Measurements from ENCODE around the gene ADAMTSL1.

Gene ADAMTSL1

GRCh38 chr9:18820566-18821095, 346.7 kb downstream of the ADAMTSL1 start:
- no peak for DNase-seq (ENCODE audit: low read depth)

DNA sequence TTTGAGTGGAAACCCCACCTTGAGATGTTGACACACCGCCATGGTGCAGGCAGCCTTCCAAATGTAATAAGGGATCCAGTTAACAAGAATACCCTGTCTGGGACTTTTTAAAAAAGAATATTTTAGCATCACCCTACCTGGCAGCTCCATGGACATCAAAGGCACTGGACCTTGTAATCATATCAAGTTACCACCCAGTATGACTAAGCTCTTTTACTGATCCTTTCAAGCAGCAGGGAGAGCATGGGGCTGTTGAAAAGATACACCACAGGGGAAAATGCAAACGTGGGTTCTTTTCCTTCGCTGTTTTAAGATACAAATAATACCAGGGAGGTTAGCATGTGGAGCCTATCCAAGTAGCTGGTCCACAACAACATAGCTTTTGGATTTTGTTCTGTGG, 347.8 kb downstream of the ADAMTSL1 start:
- DNase-seq (ENCODE audit: low read depth) = peak; percentile 8

GRCh38 chr9:18822850-18823249, 348.9 kb downstream of the ADAMTSL1 start:
- no peak for DNase-seq (ENCODE audit: low read depth)

DNA sequence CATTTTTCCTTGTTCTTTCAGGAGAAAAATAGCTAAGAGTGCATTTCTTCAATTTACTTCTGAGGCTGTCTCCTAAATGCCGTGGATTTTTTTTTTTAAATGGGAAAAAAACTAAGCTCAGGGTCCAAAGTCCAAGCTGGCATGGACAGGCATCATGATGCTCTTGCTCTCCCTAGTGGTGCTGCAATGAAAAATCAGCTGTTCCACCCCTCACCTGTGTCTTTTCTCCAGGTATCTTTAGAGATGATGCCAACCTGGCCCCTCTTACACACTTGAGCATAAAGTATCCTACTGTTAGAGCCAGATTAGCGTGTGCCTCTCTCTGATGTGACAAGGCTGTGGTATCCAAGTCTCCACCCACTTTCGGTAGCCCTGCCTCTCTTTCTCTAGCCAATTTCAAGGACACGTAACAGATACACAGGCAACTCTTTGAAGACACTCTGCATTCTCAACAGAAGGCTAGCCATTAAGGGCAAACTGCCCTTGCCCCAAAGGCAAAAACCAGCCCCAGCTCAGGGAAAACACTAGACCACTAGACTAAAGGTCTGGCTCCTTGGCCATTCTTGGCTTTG, 350.2 kb downstream of the ADAMTSL1 start:
- DNase-seq (ENCODE audit: low read depth) = peak; percentile 19

DNA sequence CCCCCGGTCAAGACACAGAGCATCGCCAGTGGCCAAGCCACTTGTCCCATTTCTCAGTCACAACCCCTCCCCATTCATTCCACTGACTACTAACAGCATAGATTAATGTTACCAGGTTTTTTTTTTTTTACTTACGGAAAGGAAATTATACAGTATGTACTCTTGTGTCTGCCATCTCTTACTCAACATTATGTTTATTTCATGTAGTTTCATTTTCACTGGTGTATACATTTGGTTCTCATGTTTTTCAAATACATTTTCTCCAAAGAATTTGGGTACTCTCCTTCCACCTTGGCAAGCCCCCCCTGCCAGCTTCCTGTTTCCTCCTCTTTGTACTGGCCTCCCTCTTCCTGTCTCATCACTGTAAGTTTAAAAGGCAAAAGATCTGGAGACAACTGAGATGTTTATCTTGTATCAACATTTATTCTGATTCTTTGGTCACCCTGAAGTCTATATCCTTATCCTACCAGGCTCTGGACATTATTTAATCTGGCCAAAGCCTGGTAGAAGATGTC, 351.8 kb downstream of the ADAMTSL1 start:
- DNase-seq (ENCODE audit: low read depth) = peak; percentile 19

- DNase-seq (ENCODE audit: low read depth) = no peak
Measured at GRCh38 chr9:18826248-18826647, 352.3 kb downstream of the ADAMTSL1 start.

GRCh38 chr9:18829066-18829465, 355.1 kb downstream of the ADAMTSL1 start:
- peak; percentile 6 for DNase-seq (ENCODE audit: low read depth)

DNA sequence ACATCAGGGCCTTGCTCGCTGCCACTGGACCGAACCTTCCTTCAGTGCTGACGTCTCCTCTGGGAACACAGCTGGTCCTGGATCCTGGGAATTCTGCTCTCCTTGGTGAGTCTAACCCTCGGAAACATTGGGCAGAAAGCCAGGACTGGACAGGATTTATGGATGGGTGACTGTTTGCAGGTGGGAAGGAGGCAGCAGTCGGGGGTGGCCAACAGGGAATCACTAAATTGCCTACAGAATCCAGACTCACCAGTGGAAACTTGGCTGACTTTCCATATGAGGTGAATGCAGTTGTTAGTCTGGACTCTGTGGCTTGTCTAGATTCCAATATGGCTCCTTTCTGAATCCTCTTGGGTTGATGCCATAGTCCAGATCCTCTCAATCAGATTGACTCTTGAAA, 355.9 kb downstream of the ADAMTSL1 start:
- peak; percentile 16 for DNase-seq (ENCODE audit: low read depth)

DNA sequence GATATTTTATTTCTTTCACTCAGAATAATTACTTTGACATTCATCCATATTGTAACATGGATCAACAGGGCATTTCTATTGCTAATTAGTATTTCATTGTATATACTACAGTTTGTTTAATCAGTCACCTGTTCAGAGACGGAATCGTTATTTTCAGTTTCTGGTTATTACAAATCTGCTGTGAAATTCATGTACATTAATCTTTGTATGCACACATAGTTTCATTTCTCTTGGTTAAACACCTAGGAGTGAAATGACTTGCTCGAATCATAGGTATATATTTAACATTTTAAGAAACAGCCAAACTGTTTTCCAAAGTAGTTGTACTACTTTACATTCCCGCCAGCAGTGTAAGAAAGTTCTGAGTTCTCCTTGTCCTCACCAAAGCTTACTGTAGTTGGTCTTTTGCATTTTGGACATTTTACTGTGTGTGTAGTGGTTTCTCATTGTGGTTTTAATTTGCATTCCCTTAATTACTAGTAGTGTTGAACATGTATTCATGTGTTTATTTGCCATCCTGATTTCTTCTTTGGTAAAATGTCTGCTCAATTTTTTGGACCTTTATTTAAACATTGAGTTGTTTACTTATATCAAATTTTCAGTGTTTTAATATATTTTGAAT, 360.9 kb downstream of the ADAMTSL1 start:
- no peak for DNase-seq (ENCODE audit: low read depth)

DNA sequence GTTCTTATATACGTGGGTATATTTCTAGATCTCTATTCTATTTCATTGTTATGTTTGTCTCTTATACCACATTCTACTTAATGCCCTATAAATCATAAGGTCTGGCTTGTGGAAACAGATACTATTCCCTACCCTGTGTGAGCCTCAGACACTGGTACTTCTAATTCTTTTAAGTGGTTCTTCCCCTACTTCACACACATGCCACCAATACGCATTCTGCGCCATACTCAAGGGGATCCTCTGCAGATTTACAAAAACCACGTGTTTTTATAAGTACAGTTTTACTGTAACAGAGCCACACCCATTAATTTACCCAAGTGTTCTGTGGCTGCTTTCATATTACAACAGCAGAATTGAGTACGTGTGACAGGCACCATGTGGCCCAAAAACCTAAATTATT, 363.4 kb downstream of the ADAMTSL1 start:
- DNase-seq (ENCODE audit: low read depth) = no peak

DNA sequence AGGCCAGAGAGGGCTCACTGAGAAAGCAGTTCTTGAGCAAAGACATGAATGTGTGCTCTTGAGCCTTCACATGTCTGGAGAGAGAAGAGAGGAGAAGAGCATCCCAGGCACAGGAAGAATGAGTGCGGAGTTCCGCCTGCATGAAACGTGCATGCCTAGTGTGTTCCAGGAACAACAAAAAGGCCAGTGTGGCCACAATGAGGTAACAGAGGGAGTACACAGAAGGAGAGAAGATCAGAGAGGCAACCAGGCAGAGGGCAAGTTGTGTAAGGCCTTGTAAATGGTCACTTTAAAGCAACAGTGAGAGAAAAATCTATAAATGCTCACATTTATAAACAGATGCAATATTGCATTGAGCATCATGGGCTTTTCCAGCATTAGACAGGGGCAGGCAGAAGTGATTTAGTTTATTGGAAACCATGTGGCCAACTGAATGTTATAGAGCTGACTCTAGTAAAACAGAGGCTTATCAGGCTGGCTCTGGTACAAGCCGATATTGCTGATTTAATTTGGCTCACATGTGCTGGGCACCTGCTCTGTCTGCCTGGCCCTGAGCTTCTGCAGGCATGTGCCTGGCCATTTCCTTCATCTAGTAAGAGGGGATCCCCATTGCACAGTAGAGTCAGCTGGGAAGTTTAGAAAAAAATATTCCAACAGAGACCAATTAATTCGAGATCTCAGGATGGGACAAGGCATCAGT, 373.8 kb downstream of the ADAMTSL1 start:
- DNase-seq (ENCODE audit: low read depth) = no peak

GRCh38 chr9:18848657-18849056, 374.7 kb downstream of the ADAMTSL1 start:
- no peak for DNase-seq (ENCODE audit: low read depth)

DNA sequence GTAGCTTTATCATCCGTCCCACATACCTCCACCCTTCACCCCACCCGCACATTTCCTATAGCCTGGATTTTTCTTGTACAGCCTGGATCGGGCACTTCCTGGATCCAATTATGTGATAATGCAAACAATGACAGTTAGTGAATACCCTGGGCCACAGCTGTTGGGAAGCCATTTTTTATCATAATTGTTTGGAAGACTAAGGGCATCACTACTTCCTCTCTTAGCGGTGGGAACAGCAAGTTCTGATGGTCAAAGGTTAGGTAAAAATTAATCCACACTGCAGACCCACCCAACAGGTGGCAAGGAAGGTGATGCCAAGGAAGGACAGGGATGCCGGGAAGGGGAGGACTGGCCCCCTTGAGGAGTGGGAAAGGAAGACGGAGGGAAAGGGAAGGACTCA, 375.3 kb downstream of the ADAMTSL1 start:
- DNase-seq (ENCODE audit: low read depth) = no peak

- no peak for DNase-seq (ENCODE audit: low read depth)
Measured at GRCh38 chr9:18849890-18850677, 376.1 kb downstream of the ADAMTSL1 start.

GRCh38 chr9:18851069-18851795, 377.3 kb downstream of the ADAMTSL1 start:
- DNase-seq (ENCODE audit: low read depth) = no peak

DNA sequence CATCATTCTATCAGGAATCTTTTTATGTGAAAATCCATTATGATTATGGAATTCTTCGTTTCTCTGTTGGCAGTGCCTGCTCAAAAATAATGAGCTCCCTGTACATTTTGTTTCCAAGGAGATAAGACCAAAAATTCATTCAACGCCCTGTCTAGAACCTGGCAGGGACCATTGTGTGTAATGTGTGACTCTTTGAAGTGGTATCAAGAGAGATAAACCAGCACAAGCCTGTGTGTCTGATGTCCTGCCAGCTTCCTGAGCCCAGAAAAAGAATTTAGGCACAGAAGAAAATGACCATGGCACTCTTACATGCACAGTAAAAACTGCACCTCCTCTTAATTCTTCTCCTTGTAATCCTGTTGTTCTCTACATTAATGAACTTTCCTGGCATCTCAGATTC, 381.7 kb downstream of the ADAMTSL1 start:
- DNase-seq (ENCODE audit: low read depth) = no peak

- no peak for DNase-seq (ENCODE audit: low read depth)
Measured at GRCh38 chr9:18857334-18857733, 383.4 kb downstream of the ADAMTSL1 start.

DNA sequence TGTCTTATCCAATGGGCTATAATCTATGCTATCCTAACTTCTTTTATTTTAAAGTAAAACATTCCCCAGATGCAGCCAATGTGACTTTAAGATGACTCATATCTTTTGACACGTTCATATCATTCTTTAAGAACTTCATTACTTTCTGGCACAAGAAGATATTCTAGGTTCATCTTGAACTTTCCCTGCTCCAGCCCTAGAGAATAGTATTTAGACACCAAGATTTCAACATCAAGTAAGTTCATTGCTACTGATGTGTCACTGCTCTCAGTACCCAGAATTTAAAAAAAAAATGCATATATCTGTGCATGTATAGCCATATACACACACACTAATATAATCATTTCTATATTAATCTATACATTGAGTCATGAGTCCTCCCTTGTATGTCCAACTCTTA, 383.8 kb downstream of the ADAMTSL1 start:
- DNase-seq (ENCODE audit: low read depth) = peak; percentile 75

DNA sequence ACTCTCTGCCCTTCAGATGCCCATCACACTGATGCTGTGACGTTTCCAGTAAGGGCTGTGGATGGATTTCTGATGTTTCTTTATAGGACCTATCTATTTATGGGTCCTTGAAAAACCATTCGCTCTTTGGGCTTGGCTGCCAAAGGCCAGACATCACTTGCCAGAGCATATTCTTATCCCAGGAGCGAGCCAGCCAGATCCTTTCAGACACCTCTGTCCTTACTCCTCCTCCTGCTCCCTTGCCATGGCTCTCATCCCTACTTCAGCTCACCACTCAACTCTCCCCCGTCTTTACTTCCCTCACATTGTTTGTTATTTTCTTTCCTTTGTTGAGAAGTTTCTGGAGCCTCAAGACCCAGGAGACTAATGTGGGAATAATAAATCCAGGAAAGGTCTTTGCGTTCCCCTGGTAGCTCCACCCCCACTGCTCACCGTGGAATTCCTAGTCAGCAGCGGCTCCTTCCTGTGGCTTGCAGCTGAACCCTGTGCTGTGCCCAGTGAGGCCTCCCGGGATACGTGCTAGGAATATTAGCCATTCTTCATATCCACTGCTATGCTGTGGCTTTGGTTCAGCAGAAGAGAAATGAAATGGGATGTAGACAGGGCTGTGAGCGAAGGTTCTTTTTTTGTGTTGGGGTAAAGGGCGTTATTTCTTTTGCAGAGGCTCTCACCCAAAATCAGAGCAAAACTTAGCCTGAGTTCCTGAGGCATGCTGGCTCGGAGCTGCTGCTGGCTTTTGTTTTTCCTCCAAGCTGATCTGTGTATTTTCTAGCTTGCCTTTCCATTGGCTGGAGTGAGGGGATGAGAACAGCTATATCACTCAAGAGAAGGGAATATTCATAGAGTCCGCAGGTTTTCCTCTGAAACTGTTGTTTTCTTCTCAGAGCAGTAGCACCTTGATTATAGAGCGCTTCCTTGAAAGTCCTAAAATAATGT, 387.9 kb downstream of the ADAMTSL1 start:
- peak; percentile 12 for DNase-seq (ENCODE audit: low read depth)

DNA sequence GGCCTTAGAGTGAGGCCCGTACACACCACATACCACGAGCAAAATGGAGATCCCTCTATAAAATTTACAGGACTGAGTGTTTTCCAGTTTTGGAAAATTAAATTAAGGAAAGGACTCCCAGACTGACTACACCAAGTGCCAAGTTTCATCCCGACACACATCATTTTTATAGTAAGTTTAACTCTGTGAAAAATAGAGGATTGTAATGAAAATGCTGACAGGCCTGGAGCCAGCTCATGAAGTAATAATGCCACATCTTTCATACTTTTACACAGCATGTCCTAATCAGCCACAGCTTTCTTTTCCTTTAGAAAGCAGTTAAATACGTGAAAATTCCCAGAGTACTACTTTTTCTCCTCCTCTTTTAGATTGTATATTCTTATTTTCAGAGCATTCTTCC, 389.8 kb downstream of the ADAMTSL1 start:
- DNase-seq (ENCODE audit: low read depth) = peak; percentile 43

Data from EH (cell line).